GM21367 (cell line): ENCODE results near the gene CTNNA1.
"Not testable (repeated sequence)": the region's sequence is repeated elsewhere in the genome, so short reads cannot be mapped to it uniquely, and the experiment has no call there.

Source experiments
- ATAC-seq: cut with Tn5 transposase; IDR thresholded peaks from one replicate; pipeline ENCODE4 v1.9.1; 2021; ENCODE audit not compliant: unreplicated experiment

The CTNNA1 gene

DNA sequence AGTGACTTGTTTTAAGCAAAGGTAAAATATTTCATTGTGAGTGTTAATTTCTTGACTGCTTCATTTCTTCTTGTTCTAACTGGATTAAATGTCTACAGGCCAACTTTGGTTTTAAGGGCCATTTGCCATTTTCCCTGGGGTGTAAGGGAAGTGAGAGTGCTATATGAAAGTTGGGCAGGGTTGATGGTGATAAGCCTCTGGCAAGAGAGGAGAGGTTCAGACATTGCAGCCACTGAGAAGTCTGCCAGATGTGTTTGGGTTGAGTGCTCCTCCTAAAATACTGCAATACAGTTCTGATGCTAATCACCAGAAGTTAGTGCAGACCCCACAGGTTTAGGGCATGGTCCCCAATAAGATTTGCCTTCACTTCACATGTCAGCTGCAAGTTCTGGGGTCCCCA is 136.8 kb downstream of the CTNNA1 start:
- no peak for ATAC-seq

DNA sequence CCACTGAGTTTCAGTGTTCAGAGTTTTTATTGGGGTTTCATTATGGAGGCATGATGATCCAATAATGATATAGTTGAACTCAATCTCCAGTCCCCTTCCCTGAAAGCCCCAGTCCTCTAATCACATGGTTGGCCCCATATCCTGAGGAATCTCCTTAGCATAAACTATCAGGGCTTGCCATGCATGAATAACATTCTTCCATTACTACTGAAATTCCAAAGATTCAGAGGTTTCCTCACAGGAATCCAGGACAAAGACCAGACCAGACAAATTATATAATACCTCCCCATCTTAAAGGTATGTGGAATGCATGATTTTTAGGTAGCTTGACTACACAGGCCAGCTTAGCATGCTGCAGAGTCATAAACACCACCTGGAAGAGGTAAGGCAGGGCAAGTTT is 137.4 kb downstream of the CTNNA1 start:
- ATAC-seq, result no peak

- ATAC-seq, result no peak
These were observed 142.7 kb downstream of the CTNNA1 start for GRCh38 chr5:138895918-138896317.

- ATAC-seq, result no peak
These were observed 145.1 kb downstream of the CTNNA1 start for GRCh38 chr5:138898299-138898698.

- no peak for ATAC-seq
These were observed 145.5 kb downstream of the CTNNA1 start for GRCh38 chr5:138898742-138899141.

- no peak for ATAC-seq
These were observed 147.2 kb downstream of the CTNNA1 start for GRCh38 chr5:138900281-138900965.

- ATAC-seq, result no peak
These were observed 148.5 kb downstream of the CTNNA1 start for GRCh38 chr5:138901716-138902115.

DNA sequence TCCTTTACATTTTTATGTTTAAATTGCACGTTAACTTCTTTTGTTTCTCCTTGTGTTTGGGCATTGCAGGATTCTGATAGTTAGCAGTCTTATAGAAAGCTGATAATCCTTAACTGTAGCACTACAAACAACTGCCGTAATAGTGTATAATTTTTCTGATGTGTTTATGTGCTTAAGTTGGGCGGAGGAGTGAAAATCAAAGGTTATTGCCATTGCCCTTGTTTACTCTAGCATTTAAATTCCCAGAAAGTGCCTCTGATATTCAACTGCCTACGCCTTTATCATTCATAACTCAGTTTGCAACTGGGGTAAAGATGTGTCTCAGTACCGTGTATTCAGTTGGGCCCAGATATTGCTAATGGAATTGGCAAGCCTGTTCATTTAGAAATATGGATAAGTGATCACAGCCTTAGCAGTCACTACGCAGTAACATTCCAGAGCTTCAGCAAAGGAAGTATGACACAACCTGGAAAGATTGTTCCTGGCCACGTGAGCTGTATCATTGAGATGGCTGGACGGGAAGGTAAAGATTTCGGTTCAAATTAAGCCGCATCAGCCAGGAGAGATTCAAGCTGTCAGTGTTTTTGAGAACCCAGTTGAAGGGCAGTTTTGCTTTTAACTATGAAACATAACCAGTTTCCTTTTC is 150.0 kb downstream of the CTNNA1 start:
- ATAC-seq, result no peak

DNA sequence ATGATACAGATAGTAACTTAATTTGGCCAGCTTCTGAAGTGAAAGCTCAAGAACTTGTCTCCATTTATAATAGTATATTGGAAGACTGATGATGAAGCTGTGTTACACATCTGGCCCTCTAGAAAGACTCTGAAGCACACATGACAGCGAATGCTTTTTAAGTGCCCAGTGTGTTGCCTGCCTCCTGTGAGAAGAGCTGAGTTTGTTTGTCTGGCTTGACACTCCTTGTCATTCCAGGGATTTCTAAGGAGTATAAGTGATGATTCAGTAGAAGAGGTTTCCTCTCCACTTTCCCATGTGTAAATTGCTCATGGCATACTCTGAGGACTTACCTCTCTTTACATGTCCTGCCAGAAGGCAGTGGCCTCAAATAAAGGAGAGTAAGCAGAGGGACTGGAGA is 152.3 kb downstream of the CTNNA1 start:
- ATAC-seq, result no peak

DNA sequence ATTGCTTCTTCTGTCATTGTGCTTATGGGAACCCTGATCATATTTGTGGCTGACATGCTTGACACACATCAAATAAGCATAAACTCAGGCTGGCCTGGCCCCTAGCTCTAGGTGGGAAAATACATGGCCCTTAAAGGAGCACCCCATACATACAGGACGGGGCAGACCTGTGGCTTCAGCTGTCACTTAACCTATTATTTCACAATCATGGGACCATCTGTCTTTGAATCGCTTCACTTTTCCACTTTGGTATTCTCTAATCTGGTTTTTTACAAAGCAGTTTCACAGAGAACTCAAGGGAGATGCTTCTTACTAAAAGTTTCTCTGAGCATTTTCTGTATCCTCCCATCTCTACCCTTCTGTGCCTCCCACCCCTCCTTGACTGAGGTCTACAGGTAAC is 156.5 kb downstream of the CTNNA1 start:
- ATAC-seq, result no peak

DNA sequence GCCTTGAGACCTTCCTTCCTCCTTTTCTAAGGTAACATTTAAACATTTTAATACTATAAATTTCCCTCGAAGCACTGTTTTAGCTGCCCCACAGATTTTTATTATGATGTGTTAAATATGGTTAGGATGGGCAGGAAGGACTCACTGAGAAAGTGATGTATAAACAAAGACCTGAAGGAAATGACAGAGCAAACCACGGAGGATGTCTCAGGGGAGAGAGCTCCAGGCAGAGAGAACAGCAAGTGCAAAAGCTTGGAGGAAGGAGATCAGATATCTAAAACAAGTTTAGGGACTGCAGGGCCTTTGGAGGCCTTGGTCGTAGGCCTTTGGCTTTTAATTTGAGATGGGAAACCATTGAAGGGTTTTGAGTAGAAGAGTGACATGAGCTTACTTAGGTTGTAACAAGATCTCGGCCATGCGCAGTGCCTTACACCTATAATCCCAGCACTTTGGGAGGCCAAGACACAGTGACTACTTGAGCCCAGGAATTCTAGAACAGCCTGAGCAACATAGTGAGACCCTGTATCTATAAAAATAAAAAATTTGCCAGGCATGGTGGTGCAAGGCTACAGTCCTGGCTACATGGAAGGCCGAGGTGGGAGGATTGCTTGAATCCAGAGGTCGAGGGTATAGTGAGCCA is 157.4 kb downstream of the CTNNA1 start:
- no peak for ATAC-seq

DNA sequence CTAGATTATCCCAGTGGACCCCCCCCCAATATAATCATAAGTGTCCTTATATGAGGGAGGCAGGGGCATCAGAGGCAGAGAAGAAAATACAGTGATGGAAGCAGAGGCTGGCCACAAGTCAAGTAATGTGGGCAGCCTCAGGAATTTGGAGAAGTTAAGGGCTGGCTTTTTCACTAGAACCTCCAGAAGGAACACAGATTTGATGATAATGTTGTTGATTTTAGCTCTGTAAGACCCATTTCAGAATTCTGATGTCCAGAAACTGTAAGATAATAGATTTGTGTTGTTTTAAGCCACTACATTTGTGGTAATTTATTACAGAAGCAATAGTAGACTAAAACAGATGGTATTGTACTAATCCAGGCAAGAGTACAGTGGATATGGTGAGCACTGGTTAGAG is 158.2 kb downstream of the CTNNA1 start:
- ATAC-seq, result no peak

GRCh38 chr5:138912093-138912492 is 158.9 kb downstream of the CTNNA1 start:
- ATAC-seq, result no peak

GRCh38 chr5:138913773-138914172 is 160.5 kb downstream of the CTNNA1 start:
- ATAC-seq, result no peak

GRCh38 chr5:138914338-138914737 is 161.1 kb downstream of the CTNNA1 start:
- ATAC-seq, result no peak

GRCh38 chr5:138918686-138919085 is 165.5 kb downstream of the CTNNA1 start:
- no peak for ATAC-seq

- no peak for ATAC-seq
These were observed 167.0 kb downstream of the CTNNA1 start for GRCh38 chr5:138920181-138920580.

GRCh38 chr5:138921362-138921761 is 168.1 kb downstream of the CTNNA1 start:
- not testable (repeated sequence) for ATAC-seq

DNA sequence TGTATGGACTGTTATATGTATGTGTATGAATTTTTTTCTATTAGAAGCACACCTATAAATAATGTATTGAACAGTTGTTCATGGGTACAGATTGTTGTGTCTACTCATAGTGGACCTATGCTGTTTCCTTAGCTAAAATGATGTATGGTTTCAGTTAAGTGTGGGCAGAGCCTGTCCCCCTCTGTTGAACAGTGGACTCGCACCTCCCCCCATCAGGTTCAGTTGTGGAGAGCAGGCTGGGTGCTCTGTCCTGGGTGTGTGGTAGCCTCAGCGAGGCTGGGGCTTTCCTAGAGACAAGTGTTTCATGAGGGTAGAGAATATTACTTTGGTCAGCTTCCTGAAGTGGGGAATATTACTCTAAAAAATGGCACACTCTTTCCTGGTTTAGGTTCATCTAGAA is 169.3 kb downstream of the CTNNA1 start:
- no peak for ATAC-seq

DNA sequence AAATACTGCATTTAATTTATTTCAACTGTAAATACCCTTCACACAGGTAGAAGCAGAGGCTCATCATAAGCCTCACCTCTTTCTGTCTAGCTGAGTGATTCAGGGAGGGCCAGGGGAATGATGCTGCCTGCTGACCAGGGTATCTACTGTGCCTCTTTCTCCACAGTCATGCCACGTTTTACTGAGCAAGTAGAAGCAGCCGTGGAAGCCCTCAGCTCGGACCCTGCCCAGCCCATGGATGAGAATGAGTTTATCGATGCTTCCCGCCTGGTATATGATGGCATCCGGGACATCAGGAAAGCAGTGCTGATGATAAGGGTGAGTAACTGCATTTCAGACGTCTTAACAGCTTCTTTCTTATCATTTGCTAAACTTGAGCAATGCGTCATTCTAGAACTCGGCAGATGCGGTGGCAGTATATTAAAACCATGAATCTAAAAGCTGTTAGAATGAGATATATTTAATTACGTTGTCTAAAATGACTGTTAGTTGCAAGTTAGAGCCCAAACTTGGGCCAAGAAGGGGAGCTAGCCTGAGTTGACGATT is 171.9 kb downstream of the CTNNA1 start:
- no peak for ATAC-seq

DNA sequence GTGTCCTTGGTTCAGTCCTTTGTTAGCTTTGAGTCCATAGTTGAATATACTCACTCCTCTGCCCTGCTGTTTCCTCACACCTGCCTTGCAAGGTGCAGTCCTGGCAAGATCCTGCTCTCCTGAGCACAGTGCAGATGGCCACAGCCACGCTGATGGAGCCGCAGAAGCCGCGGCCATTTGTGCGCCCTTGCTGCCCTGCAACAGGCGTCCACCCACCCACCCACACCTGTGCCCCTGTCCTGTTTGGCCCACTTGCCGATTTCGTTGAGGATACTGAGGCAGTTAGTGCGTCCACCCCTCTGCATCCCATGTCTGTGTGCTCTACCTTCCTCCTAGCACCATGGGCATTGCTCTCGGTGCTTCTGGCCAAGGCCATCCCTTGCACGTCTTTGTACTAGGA is 173.0 kb downstream of the CTNNA1 start:
- no peak for ATAC-seq
